GM21619 (cell line): Measurements from ENCODE around the gene PCDHGA12.
"Not testable (repeated sequence)": the region's sequence is repeated elsewhere in the genome, so short reads cannot be mapped to it uniquely, and the experiment has no call there.

Experiments
- ATAC-seq: cut with Tn5 transposase; IDR thresholded peaks from one replicate; pipeline ENCODE4 v1.9.1; 2021; ENCODE audit not compliant: unreplicated experiment

Gene PCDHGA12

GRCh38 chr5:141407790-141408505 is 22.4 kb upstream of the PCDHGA12 start, which contains the start of gene PCDHGB6:
TSS of gene PCDHGB6 (plus strand) at chr5:141408021. CDS start at chr5:141408203, 182 bp downstream.
- peak; percentile 78 for ATAC-seq

- no peak for ATAC-seq
Observed at GRCh38 chr5:141409598-141410306, 20.6 kb upstream of the PCDHGA12 start.

- no peak for ATAC-seq
Observed at GRCh38 chr5:141411575-141411974, 18.7 kb upstream of the PCDHGA12 start.

GRCh38 chr5:141412854-141413539 is 17.3 kb upstream of the PCDHGA12 start, which contains the start of gene PCDHGA10:
TSS of gene PCDHGA10 (plus strand) at chr5:141412987. CDS start at chr5:141413176, 189 bp downstream.
- peak; percentile 68 for ATAC-seq

GRCh38 chr5:141413540-141414069 is 16.7 kb upstream of the PCDHGA12 start:
- ATAC-seq, result no peak

GRCh38 chr5:141414548-141415274 is 15.6 kb upstream of the PCDHGA12 start:
- not testable (repeated sequence) for ATAC-seq

GRCh38 chr5:141415275-141415618 is 15.1 kb upstream of the PCDHGA12 start:
- ATAC-seq, result not testable (repeated sequence)

GRCh38 chr5:141417494-141418172 is 12.7 kb upstream of the PCDHGA12 start, which contains the start of gene PCDHGB7:
TSS of gene PCDHGB7 (plus strand) at chr5:141417677. CDS start at chr5:141417860, 183 bp downstream.
- ATAC-seq, result peak; percentile 73

- ATAC-seq, result no peak
Observed at GRCh38 chr5:141419074-141419880, 11.0 kb upstream of the PCDHGA12 start.

GRCh38 chr5:141420855-141421488 is 9.3 kb upstream of the PCDHGA12 start, which contains the start of gene PCDHGA11:
TSS of gene PCDHGA11 (plus strand) at chr5:141421051. CDS start at chr5:141421228, 177 bp downstream.
- no peak for ATAC-seq

GRCh38 chr5:141421489-141421855 is 8.8 kb upstream of the PCDHGA12 start:
- ATAC-seq, result no peak

- no peak for ATAC-seq
Observed at GRCh38 chr5:141422742-141423291, 7.5 kb upstream of the PCDHGA12 start.

GRCh38 chr5:141427783-141428426 is 2.4 kb upstream of the PCDHGA12 start:
- no peak for ATAC-seq

GRCh38 chr5:141431286-141431685 is 979 bp downstream of the PCDHGA12 start:
- peak; percentile 68 for ATAC-seq

GRCh38 chr5:141432308-141432707 is 2.0 kb downstream of the PCDHGA12 start:
- ATAC-seq, result not testable (repeated sequence)

- ATAC-seq, result not testable (repeated sequence)
Observed at GRCh38 chr5:141432726-141433125, 2.4 kb downstream of the PCDHGA12 start.

- ATAC-seq, result no peak
Observed at GRCh38 chr5:141434006-141434405, 3.7 kb downstream of the PCDHGA12 start.

- no peak for ATAC-seq
Observed at GRCh38 chr5:141437221-141437620, 6.9 kb downstream of the PCDHGA12 start.
